Activated CD4-positive, alpha-beta memory T cell treated with anti-CD3 and anti-CD28 coated beads, Interleukin-2, amount 10 ng/mL, durations not matched to agents 7 days and 5 days (primary cell): ENCODE measurements around the gene GPR180. TPM values are rescaled to one million over a fixed set of nuclear protein-coding genes. Genes with fewer than 3 reads are reported as not detected.

Experiments
- CTCF ChIA-PET: fragments of 350-600 bp; sonication (Branson Sonifier 250); formaldehyde crosslinking; loops from one replicate; lab custom pipeline; 2021; ENCODE audit warnings: antibody characterized with exemption, inconsistent platforms; lab: Charles Lee
- POLR2A ChIA-PET: fragments of 350-600 bp; sonication (Branson Sonifier 250); formaldehyde crosslinking; loops from one replicate; lab custom pipeline; 2021; ENCODE audit warnings: antibody characterized with exemption; lab: Charles Lee
- DNase-seq: peaks from one replicate; pipeline ENCODE4 v3.0.0-alpha.2; 2020
- H3K27ac Mint-ChIP-seq: one replicate; pipeline ENCODE4 v1.8.0; 2021; ENCODE audit warnings: mild to moderate bottlenecking, mixed read lengths
- H3K27me3 Mint-ChIP-seq: one replicate; pipeline ENCODE4 v1.8.0; 2021; ENCODE audit warnings: mixed read lengths
- H3K36me3 Mint-ChIP-seq: one replicate; pipeline ENCODE4 v1.8.0; 2021; ENCODE audit warnings: low read depth, mixed read lengths
- H3K4me1 Mint-ChIP-seq: one replicate; pipeline ENCODE4 v1.8.0; 2021; ENCODE audit warnings: mixed read lengths
- H3K4me3 Mint-ChIP-seq: one replicate; pipeline ENCODE4 v1.8.0; 2021; ENCODE audit warnings: mild to moderate bottlenecking, mixed read lengths
- H3K9me3 Mint-ChIP-seq: one replicate; pipeline ENCODE4 v1.8.0; 2021; ENCODE audit warnings: mixed read lengths
- total RNA-seq, 2 experiments: library from RNA; stranded (reverse); gene quantifications; one replicate each; pipeline ENCODE4 v1.2.3, GENCODE V29; 2021

The GPR180 gene
- total RNA-seq, 2 experiments from 2014 or later = 7.8 to 8.0 TPM

GRCh38 chr13:94682229-94682628 is 80.6 kb downstream of the GPR180 start:
- peaks cover 25% of the 10 kb centered on the region for H3K27me3 Mint-ChIP-seq
- ChIA-PET CTCF (no interaction called here), POLR2A (no interaction called here)
- H3K4me3 Mint-ChIP-seq = no peak overlapping the region
- no peak for DNase-seq
- no peaks in the 10 kb centered on the region for H3K36me3 Mint-ChIP-seq
- H3K27ac Mint-ChIP-seq = no peak overlapping the region
- no peaks in the 10 kb centered on the region for H3K4me1 Mint-ChIP-seq
- H3K9me3 Mint-ChIP-seq = no peaks in the 10 kb centered on the region

DNA sequence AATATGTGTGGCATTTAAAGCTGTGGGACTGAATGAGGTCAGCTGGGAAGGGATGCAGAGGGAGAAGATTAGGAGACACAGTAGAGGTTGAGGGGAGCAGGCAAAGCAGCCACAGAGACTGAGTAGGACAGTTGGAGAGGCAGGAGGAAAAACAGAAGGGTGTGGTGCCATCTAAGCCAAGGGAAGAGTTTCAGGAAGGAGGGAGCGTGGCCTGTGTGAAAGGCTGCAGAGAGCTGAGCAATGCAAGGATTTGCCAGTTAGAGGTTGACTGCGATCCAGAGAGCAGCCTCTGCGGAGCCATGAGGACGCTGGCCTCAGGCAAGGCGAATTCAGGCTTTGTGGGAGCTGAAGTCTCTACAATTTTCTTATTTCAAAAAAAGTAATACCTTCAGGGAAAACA is 81.8 kb downstream of the GPR180 start:
- Mint-ChIP-seq H3K4me3 (no peak overlapping the region), H3K4me1 (no peaks in the 10 kb centered on the region), H3K36me3 (no peaks in the 10 kb centered on the region), H3K27me3 (peaks cover 19% of the 10 kb centered on the region), H3K9me3 (no peaks in the 10 kb centered on the region), H3K27ac (no peak overlapping the region)
- DNase-seq = no peak
- POLR2A ChIA-PET = no interaction called here
- CTCF ChIA-PET = no interaction called here

Other genes starting within 250 kb of the GPR180 start
- under 1 TPM in 1 of 2 experiments, not detected in 1; 0.10 TPM for gene DCT, start 122.2 kb upstream of the GPR180 start, total RNA-seq
- 10 to 100 TPM; 18.3 to 19.7 TPM for gene TGDS, start 5.7 kb upstream of the GPR180 start, total RNA-seq
- gene SOX21, start 110.7 kb downstream of the GPR180 start, total RNA-seq = not detected